22Rv1 (cell line): Measurements from ENCODE around the gene RIOK3.
"Not testable (repeated sequence)": the region's sequence is repeated elsewhere in the genome, so short reads cannot be mapped to it uniquely, and the experiment has no call there.

Experiments
- H3K27ac ChIP-seq: fragments of 450-650 bp; 2 replicates; pipeline ENCODE4 v1.5.1; 2017
- ZFX ChIP-seq: fragments of 450-650 bp; IDR thresholded peaks from 2 replicates; pipeline ENCODE4 v1.6.1; 2017; ENCODE audit warnings: antibody characterized with exemption, borderline replicate concordance
- TF ChIP-seq, protein P1 (sequence below): fragments of 450-650 bp; IDR thresholded peaks from 2 replicates; pipeline ENCODE4 v1.5.1; 2017; ENCODE audit warnings: mild to moderate bottlenecking

RIOK3 gene

DNA sequence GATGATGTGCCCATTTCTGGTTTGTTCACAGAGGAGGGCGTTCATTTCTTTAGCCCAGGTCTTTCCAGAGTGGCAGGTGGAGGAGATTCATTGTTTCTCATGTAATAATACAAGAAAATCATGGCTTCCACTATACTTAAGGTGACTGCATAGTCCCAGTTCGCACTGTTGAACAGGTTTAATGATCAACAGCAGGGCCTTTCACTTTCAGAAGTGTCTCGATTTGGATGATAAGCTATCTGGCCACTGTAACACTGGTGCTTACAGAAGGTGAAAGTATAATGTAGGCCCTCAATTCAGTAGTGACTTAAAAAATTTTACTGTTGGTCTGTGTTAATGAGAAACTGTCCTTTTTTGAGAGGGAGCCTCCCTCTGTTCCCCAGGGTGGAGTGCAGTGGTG lies 51.6 kb downstream of the RIOK3 start:
- TF ChIP-seq, protein P1, sequence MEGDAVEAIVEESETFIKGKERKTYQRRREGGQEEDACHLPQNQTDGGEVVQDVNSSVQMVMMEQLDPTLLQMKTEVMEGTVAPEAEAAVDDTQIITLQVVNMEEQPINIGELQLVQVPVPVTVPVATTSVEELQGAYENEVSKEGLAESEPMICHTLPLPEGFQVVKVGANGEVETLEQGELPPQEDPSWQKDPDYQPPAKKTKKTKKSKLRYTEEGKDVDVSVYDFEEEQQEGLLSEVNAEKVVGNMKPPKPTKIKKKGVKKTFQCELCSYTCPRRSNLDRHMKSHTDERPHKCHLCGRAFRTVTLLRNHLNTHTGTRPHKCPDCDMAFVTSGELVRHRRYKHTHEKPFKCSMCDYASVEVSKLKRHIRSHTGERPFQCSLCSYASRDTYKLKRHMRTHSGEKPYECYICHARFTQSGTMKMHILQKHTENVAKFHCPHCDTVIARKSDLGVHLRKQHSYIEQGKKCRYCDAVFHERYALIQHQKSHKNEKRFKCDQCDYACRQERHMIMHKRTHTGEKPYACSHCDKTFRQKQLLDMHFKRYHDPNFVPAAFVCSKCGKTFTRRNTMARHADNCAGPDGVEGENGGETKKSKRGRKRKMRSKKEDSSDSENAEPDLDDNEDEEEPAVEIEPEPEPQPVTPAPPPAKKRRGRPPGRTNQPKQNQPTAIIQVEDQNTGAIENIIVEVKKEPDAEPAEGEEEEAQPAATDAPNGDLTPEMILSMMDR: no peak
- no peak for TF ChIP-seq ZFX
- no peak overlapping the region for H3K27ac ChIP-seq

DNA sequence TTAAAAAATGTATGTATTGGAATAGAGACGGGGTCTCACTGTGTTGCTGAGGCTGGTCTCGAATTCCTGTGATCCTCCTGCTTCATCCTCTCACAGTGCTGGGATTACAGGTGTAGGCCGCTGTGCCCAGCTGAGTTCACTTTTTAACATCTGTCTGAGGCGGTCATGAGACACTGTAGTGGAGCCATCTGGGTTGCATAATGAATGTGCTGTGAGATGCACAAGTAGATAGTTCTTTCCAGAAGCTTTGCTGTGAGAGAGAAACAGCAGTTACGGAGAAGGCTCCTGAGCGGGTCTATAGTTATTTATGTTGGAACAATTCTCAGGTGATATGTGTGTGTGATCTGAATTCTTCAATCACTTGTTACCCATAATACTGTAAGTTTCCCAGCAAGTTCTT lies 53.3 kb downstream of the RIOK3 start:
- no peak for TF ChIP-seq ZFX
- TF ChIP-seq, protein P1: no peak
- H3K27ac ChIP-seq: no peak overlapping the region

DNA sequence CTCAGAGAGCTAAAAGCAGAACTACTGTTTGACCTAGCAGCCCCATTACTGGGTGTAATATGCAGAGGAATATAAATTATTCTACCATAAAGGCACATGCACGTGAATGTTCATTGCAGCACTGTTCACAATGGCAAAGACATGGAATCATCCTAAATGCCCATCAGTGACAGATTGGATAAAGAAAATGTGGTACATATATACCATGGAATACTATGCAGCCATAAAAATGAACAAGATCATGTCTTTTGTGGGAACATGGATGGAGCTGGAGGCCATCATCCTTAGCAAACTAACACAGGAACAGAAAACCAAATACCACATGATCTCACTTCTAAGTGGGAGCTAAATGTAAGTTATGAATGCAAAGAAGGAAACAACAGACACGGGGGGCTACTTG lies 57.8 kb downstream of the RIOK3 start:
- H3K27ac ChIP-seq: not testable (repeated sequence)

DNA sequence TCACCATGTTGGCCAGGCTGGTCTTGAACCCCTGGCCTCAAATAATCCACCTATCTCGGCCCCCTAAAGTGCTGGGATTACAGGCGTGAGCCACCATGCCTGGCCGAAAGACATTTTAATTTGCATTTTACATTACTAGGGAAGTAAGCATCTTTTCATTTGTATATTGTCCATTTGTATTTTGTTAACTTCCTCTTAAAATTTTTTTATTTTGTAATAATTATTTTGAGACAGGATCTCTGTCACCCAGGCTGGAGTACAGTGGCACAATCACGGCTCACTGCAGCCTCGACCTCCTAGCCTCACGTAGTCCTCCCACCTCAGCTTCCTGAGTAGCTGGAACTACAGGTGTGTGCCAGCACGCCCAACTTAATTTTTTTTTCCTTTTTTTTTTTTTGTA lies 59.1 kb downstream of the RIOK3 start:
- H3K27ac ChIP-seq: not testable (repeated sequence)

DNA sequence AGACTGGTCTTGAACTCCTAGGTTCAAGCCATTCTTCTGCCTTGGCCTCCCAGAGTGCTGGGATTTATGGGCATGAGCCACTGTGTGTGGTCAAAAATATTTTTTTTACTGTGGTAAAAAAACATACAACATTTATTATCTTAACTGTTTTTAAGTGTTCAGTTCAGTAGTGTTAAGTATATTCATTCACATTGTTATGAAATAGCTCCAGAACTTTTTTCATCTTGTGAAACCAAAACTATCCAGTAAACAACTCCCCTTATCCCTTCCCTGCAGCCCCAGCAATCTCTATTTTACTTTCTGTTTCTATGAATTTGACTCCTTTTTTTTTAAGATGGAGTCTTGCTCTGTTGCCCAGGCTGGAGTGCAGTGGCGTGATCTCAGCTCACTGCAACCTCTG lies 59.6 kb downstream of the RIOK3 start:
- TF ChIP-seq ZFX: no peak
- TF ChIP-seq, protein P1: no peak
- no peak overlapping the region for H3K27ac ChIP-seq

DNA sequence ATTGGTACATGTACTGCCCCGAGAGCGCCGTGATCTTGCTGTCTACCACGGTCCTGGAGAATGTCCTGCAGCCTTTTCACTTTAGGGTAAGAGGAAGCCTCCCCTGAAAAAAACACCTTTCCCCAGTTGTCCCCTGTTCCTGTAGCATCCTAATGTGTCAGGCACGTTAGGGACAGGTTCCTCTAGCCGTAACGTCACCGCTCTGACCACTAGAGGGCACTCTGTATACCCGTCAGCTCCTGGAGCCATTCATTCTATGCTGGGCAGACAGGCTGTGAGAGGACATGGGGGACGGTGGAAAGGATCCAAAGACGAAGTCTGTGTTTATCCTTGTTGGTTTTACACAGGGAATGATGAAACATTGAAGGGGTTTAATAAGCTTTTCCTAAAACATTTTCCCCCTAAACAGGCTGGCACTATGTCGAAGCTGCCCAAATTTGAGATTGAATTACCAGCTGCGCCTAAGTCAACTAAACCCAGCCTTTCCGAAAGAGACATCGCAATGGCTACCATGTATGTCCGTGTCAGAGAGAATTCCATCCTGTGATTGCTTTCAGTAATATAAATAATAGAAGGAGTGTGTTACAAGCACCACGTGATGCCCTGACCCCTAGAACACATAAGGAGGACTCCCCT lies 62.9 kb downstream of the RIOK3 start:
- H3K27ac ChIP-seq: no peak overlapping the region
- no peak for TF ChIP-seq ZFX
- TF ChIP-seq, protein P1: peak; percentile 93

DNA sequence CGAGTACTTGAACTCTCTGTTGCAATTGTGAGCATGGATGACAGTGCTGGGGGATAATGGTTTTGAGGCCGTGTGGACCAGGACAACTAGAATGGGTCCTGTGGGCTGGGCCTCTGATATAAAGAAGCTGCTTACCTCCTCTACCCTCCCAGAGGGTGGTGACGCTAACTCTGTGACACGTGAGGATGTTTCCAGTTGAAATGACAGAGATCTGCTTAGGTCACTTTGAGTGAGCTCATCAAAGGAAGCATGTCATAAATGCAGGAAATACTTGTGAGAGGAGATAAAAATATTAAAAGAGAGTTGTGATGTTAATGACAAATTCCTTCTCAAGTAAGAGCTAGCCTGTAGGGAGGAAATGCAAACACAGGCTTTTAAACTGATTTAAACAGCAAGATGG lies 66.6 kb downstream of the RIOK3 start:
- H3K27ac ChIP-seq: no peak overlapping the region
- TF ChIP-seq, protein P1: no peak
- TF ChIP-seq ZFX: no peak

DNA sequence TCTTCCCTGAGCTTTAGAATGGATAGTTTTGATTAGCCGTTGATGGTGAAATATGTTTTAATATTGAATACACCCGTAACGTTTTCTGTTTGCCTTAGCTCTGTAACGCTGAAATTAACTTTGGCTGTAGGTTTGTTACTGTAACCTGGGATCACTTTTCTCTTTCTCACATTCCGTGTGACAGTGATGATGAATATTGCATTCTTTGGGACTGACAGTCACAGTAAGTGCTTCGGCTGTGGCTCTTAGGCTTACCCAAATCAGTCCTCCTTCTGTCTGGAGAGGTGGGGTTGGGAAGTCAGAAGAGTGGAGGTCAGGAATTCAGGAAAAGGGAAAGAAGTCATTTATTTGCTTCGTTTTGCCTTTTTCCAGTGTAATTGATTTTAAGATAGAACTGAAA lies 68.2 kb downstream of the RIOK3 start:
- no peak overlapping the region for H3K27ac ChIP-seq

More for the DNA sequence above, 68.2 kb downstream of the RIOK3 start:
- TF ChIP-seq, protein P1: no peak
- TF ChIP-seq ZFX: no peak
